Stimulated activated CD4-positive, alpha-beta T cell treated with anti-CD3 and anti-CD28 coated beads, TNF-alpha, amount 100 ng/mL, for 4 hours (primary cell): ENCODE measurements around the gene JMJD4.
A peak's percentile ranks its signal among the peaks of the same experiment; 100 is the strongest.

Source experiments
- DNase-seq, 3 experiments: peaks; one replicate each; pipeline ENCODE4 v3.0.0-alpha.2; 2020; ENCODE audit warnings: low read depth in 3 of 3

JMJD4 gene

DNA sequence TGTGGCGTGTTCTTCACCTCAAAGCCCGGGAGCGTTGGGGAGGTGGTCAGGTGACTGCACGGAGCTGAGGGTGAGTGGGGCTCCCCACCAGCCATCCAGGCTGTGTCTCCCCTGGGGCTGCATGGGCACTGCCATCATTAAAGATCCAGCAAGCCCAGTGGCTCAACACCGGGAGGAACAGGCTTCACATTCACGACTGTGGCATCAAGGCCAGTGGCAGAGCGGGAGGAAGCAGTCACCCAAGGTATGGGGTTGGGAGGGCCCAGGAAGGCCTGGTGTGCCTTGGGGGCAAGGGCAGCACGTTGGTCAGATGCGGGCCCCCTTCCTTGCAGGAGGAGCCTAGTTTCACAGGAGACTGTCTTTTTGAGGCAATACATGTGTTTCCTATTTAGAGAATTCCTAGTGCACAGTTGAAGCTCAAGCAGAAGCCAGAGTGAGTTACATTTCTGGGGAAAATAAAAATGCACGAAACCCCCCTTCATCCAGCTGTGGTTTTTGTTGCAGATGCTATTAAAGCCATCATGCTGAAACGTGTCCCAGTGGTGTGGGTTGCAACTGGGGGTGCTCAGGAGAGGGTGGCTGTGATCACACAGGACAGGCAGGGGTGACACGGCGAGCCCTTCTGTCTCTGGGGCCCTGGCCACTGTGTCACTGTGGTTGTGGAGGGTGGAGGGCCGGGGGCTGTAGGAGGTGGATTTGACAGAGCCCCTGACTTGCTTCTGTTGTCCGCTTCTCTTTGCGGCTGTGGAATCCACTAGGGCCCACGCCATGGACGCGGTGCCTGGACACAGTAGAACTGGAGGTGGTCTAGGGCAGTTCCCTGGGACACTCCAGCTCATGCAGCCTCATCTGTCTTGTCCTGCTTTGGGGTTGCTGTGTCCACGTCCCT lies 34.2 kb upstream of the JMJD4 start:
- DNase-seq, result no peak

DNA sequence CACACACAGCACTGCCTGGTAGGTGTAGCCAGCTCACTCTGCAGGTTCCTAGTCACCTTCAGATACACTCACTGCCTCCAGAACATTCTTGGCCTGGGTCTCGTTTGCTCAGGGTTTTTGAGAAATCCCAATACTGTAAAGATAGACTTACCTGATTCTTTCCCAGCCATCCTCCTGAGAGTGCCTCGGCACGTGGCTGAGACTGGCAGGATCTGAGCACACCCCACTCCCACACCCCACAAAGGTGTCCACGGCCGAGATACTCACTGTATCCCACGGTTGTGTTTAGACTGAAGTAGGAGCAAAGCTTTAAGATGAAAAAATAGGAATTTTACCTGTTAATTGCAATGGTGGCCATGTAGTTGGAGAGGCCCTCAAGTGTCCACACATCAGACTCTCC lies 33.5 kb upstream of the JMJD4 start:
- no peak for DNase-seq

DNA sequence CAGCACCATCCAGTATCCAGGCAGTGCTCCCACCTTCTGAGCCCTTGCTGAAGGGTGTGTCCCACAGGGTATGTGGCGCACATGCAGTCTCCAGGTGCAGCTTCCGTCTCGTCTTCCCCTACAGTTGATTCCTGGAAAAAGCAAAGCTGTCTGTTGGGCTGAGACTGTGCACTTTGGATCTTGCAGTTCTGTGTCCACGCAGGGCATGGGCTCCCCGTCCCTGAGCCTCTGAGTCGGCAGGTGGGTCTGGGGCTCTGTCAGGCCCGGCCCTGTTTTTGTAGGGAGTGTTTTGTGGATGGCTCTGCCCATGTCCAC lies 33.0 kb upstream of the JMJD4 start:
- no peak for DNase-seq

DNA sequence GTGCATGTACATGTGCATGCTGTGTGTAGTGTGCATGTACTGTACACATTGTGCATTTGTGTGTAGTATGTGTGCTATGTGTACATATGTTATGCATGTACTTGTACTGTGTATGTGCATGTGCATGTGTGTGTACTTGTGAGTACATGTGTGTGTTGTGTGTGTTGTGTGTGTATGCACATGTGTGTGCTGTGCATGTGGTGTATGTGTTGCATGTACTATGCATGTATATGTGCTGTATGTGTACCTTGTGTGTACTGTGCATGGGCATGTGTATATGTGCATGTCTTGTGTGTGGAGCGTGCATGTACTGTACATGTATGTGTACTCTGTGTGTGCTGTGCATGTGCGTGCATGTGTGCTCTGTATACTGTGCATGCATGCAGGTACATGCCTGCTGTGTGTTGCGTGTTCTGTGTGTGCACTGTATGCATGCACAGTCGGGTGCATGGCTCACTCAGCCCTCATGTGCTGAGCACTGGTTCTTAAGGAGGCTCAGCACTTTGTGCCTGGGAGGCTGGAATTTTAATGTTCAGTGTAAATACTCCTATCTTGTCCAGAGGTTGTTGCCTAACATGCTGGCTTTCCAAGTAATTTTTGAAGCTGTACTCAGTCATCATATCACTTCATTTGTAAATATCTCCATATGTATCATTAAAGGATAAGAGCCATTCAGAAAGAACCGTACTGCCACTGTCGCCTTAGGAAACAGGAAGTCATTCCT lies 32.5 kb upstream of the JMJD4 start:
- no peak for DNase-seq

DNA sequence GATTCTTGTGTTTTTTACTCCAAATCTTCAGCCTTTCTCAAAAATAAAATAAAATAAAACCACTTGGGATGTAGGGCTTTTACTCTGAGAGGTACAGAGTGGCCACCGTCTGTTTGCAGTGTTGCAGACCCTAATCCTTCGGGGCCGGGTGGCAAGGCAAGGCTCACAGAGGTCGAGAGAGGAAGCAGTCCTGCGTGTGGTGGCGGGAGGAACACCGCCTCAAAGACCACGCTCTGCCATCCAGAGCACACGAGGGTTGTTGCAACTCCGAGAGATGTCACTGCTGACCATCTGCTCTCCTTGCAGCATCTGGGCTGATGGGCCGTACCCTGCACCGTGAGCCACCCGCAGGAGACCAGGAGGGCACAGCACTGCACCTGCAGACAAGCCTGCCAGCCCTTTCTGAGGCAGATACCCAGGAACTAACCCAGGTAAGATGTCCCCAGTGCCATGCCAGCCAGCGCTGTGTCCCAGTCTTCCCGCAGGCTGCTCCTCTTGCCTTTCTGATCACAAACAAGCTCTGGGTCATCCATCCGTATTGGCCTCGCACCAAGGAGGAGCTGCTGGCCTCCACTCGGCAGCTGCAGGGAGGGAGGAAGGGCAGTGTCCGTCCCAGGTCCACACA lies 31.7 kb upstream of the JMJD4 start:
- no peak for DNase-seq

DNA sequence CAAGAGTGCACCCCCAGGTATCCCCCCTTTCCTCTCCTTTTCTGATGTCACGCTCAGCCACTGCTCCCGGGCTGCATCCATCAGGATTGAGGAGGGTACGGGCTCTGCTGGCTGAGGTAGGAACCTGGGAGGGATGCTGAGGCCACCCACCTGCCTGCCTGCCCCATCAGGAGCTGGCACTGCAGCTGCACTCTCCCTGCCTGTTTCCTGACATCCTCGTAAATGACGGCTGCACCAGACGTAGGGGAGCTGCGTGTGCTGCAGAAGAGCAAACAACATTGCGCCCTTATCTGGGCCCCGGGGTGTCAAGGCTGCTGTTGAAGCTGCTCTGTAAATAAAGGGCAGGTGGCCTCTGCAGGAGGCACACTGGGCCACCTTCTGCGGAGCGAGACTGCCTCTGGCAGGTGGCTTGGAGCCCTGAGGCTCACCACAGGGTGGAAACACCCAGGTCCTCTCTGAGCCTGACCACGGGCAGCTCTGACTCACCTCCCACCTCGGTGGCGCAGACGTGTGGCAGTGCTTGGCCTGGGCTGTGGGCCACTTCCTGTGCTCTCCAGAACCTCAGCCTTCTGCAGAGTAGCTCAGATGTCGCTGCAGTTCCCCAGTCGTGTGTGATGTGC lies 31.0 kb upstream of the JMJD4 start:
- peak in 2 of 3 experiments; percentile 22 to 34 for DNase-seq

DNA sequence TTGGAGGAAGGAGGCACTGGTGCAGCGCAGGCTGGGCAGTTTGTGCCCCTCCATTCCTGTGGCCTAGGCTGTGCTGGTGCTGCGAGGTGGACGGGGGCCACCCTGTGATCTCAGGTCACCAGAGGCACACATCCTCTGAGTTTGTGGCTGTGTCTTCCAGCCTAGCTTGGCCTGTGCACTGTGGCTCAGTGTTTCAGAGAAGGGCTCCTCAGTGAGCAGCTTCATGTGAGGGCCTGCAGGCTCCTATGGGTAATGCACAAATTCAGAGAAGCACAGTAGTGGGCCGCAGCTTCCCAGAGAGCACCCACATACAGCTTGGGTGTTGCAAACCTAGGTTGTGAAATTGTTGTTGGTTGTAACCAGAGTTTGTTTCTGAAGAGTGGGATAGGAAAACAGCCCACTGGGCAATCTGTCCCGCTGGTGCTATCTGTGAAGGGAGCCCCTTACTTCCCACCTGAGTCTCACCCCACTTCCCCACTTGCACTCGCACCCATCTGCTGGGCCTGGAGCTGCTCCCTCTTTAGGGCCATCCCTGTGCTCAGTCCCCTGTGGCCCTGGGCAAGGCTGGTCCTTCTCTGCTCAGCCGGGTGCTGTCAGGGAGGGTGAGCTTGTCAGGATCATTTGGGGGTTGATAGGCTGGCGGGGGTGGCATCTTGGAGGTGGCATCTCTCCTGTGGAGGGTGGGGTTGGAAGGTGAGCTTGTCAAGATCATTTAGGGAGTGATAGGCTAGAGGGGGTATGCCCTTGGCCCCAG lies 30.3 kb upstream of the JMJD4 start:
- DNase-seq, result no peak

DNA sequence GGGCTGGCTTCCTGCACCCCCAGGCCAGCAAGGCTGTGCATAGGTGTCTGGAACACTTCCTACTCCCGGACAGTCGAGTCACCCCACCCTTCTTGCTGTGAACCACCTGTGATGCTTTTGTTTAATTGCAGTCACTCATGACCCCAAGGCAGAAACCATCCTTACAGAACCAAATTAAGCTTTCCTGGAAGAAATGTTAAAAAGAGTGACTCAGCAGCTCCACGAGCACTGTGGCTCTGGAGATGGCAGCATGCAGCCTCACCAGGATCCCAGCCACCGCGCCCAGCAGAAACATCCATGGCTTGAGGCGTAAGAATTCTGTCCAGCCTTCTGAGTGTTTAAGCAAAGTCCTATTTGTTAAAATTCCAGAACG lies 28.9 kb upstream of the JMJD4 start:
- no peak for DNase-seq

DNA sequence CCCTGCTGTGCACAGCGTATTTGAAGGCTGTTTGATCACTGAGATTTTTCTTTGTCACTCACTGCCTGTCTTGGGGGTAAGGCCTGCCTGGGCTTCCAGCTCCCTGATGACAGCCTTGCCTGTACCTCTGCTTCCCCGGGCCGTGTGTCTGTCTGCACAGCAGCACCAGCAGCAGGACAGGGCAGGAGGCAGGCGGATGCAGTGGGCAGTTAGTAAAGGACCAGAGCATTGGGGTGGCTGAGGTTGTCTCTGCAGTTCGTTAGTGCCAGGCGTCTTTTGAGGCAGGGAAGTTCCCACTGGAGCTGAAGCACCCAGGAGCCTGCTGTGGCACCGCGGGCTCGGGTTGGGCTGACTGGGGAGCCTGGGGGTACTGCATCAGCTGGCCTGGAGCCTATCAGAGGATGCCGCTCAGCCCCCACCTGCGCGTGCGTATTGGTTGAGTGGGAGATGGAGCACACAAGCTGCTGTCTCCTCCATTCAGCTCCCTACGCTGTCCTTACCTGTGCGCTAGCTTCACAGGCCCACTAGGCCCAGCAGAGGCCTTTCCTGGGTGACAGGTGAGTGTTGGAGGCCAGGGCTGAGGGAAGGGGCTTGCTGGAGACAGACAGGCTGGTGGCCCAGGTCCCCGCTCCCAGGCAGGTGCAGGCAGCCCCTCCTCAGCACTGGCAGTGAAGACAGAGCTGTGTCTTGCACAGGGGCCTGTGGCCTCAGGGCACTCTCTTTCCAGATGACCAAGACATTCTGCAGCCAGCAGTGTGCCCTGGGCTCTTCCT lies 28.3 kb upstream of the JMJD4 start:
- no peak for DNase-seq

DNA sequence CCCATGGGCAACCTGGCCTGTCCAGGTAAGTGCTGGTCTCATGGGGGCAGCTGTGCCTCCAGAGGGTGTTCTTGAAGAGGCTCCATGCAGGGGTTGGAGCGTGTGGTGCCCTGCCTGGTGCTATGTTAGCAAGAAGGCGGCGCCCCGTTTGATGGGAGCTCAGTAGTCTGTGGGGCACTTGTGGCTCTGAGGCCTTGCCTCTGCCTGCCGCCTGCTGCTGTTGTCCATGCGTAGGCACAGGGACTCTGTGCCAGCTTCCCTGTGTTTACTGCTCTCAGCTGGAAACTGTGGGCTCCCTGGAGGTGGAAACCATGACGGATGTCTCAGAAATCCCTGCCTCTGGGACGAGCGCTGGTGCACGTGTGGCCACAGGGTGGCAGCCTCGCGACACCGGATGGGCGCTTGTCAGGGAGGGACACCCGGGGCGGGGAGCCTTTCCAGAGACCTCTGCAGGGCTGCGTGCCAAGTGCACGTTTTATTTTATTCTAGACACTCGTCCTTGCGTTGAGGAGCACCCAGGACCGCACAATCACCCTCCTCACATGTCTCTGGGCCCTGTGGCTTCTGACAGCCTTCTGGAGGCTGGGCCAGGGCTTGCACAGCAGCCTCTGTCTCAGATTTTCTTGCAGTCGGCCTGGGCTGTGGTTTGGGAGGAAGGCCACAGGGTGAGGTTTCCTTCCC lies 27.3 kb upstream of the JMJD4 start:
- DNase-seq, result peak; percentile 63 to 72 (median 70)

DNA sequence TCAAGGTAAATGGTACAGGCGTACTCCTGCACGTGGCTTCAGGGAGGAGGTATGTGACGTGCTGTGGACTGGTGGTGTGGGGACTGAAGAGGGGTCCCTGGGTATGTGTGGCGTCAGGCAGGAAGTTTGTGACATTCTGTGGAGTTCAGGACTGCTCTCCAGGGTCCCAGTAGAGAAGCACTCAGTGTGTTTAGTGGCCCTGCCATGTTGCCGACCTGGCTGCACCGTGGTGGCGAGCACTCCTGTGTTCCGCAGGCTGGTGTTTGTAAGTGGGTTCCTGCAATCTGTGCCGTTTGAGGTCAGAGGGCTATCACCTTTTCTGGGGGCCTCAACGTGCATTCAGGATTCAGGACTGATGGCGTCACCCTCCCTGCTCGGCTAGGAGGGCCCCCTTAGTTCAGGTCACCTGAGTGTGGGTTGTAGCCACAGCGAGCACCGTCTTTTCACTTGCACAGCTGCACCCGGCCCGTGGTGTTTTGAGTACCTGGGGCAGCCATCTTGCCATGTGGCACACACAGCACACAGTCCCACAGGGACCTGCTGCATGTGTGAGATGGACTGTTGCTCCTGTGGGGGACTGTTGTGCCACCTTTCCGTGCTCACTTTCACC lies 26.6 kb upstream of the JMJD4 start:
- no peak for DNase-seq

DNA sequence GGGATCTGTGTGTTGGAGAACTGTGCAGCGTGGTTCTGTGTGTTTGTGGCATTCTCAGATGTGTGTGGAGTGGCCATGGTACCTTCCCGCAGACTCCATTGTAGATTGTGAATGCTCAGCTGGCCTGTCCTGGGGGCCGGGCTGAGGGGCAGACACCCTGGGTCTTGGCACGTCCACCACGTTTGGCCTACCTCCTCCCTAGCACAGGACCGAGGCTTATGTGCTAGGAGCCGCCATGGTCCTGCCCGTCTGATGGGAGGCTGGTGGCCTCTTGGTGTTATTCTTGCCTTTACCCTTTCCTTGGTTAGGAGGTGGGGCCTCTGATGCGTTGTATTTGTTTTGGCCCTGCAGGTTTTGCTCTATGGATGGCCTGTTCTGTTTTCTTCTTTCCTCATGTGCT lies 25.3 kb upstream of the JMJD4 start:
- no peak for DNase-seq

DNA sequence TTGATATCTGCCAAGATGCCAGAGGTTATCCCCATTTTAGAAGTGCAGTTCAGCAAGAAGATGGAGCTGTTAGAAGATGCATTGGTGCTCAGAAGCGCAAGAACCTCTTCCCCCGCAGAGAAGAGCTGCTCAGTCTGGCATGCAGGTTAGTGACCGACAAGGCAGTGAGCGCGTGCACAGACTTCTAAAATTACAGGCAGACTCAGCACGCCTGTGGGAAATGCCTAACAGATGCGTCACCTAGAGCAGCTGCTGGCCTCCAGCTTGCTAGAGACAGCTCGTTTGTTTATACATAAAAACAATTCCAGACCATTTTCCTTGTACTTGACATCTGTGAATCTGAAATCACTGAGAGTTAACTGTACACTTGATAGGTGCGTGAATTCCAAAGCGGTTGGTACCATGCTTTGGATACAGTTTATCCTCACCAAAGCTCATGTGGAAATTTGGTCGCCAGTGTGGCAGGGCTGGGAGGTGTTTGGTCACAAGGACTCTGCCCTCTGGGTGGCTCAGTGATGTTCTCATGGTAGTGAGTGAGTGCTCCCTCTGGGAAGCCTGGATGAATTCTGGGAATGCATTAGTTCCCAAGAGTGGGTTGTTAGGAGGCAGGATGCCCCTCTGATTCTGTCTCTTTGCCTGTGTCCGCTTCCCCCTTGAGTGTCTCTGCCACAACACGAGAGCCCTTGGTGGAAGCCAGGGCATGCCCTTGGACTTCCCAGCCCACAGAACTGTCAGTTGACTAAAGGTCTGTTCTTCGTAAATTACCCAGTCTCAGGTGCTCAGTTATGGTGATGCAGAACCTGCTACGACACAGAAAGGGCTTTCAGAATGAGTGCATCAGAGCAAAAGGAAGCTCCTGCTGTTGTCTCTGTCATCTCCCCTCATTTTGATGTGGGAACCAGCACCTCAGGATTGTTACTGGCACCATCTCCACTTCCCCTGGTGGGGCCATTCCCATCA lies 24.5 kb upstream of the JMJD4 start:
- no peak for DNase-seq

DNA sequence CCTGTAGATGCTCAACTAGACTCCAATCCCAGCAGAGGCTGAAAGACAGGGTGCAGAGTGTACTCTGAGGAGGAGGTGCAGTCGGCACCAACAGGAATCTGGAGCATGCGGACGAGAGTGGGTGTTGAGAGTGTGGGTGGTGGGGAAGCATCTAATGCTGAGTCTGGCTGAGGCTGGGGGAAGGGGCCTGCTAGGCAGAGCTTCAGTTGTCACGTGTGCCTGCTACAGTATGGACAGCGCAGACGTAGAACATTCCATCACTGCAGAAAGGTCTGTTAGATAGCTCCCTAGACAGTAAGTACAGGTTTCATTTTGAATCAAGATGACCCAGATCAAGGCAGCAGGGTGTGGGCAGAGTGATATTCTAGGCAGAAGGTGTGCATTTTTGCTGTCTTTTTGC lies 23.3 kb upstream of the JMJD4 start:
- no peak for DNase-seq

DNA sequence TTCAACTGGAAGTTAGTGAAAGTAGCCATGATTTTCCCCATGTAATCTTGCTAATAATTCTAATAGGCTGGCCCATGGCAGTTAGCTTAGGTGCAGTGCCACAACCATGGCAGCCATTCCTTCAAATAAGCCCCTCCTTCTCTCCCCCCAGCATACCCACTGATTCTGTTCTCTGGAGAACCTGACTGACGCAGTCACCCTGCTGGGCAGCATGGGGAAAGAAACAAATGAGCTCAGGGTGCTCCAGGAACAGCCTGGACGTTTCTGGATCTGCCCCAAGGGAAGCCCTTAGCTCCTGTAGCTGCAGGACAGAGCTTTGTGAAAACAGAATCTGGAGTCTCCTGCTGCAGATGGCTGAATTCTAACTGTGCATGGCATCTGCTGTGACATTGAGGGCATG lies 22.7 kb upstream of the JMJD4 start:
- DNase-seq, result no peak

DNA sequence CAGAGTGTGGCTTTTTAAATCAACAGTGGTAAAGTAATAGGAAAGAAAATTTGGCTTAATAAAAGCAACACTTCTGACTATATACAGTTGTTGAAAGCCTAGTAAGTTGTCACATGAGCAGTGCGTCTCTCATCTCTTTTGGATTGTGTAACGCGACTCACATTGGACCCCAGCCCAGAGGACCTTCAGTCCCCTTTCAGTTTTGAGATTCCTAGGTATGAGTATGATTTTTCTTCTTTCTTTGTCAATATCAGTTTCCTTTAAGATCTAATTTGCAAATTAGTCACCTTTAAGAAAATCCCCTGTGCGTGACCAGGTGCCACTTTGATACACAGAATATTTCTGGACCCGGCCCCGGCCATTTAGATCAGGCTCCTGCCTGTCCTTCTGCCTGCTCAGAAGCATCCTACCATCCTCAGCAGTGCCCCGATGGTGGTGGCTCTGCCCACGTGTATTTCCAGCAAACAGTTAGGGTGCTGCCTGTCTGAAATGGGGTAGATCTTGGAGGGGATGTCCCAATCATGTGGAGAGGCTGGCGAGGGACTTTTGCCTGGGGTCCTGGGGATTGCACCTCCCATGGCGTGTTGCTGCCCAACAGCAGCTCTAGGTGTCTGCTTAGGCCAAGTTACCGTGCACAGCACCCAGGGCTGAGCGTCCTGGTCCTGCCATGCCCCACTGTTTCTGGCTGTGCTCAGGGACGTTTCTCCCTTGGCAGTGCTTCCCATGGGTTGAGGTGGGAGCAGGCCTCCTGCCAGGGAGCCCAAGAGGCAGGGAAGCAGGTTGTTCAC lies 21.3 kb upstream of the JMJD4 start:
- no peak for DNase-seq

DNA sequence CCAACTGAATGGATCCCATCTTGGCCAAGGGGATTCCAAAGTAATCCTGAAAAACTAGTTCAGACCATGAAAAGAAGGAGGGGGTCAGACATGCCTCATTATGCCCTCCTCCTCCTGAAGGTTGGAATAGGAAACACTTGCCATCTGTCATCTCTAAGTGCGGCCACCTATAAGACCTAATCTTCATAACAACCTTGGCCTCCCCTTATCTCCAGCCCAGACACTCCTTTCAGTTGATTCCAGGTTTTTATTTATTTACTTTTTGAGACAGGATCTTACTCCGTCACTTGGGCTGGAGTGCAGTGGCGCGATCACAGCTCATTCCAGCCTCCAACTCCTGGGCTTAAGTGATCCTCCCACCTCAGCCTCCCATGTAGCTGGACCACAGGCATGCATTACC lies 19.9 kb upstream of the JMJD4 start:
- DNase-seq, result no peak
